Transverse colon (tissue), 4 donors: Measurements from ENCODE around the gene CLVS2. TPM values are rescaled to one million over a fixed set of nuclear protein-coding genes. Genes with fewer than 3 reads are reported as not detected.

Experiments
- DNase-seq: peaks from one replicate; pipeline ENCODE4 v3.0.0-alpha.2; 2019
- H3K27ac ChIP-seq, 4 donors: fragments of 200-600 bp; sonication (generic); 2 replicates each; pipeline ENCODE4 v1.5.1; 2016 to 2018; ENCODE audit warnings: inconsistent platforms in 4 of 4
- H3K27me3 ChIP-seq: fragments of 200-600 bp; sonication (generic); 2 replicates; pipeline ENCODE4 v1.5.1; 2017; ENCODE audit warnings: inconsistent platforms
- H3K36me3 ChIP-seq, 4 donors: fragments of 200-600 bp; sonication (generic); 2 replicates each; pipeline ENCODE4 v1.5.1; 2017 to 2019; ENCODE audit warnings: inconsistent platforms in 4 of 4
- H3K4me1 ChIP-seq, 4 donors: fragments of 200-600 bp; sonication (generic); 2 replicates each; pipeline ENCODE4 v1.5.1; 2017 to 2020; ENCODE audit warnings: inconsistent platforms in 4 of 4
- H3K4me3 ChIP-seq, 4 donors: fragments of 200-600 bp; sonication (generic); 1 replicate in 1 of 4; 2 replicates in 3 of 4; pipeline versions ENCODE4 v1.5.1 to v1.6.1; 2017 to 2019; ENCODE audit warnings: inconsistent platforms in 4 of 4
- H3K9me3 ChIP-seq, 2 donors: fragments of 200-600 bp; sonication (generic); 2 replicates each; pipeline ENCODE4 v1.5.1; 2017 to 2019; ENCODE audit warnings: inconsistent platforms in 2 of 2
- CTCF ChIP-seq, 5 experiments: fragments of 200-600 bp in 3 of 5; fragments of 450-650 bp in 2 of 5; sonication (generic) in 3 of 5; IDR thresholded peaks; 1 replicate in 2 of 5; 2 replicates in 3 of 5; pipeline ENCODE4 v1.5.1; 2016 to 2017; ENCODE audit warnings: antibody characterized with exemption in 5 of 5, inconsistent platforms in 3 of 5, mild to moderate bottlenecking in 2 of 5, moderate library complexity in 1 of 5
- EP300 ChIP-seq: sonication (generic); formaldehyde crosslinking; IDR thresholded peaks from one replicate; pipeline ENCODE4 v1.6.1; 2017; ENCODE audit warnings: antibody characterized with exemption, low read depth
- POLR2A ChIP-seq: fragments of 450-650 bp; IDR thresholded peaks from one replicate; pipeline ENCODE4 v1.6.1; 2016; ENCODE audit warnings: antibody characterized with exemption, mild to moderate bottlenecking, moderate library complexity
- POLR2AphosphoS5 ChIP-seq, 3 donors: sonication (generic); formaldehyde crosslinking; IDR thresholded peaks; one replicate each; pipeline ENCODE4 v1.6.1; 2016; ENCODE audit warnings: antibody characterized with exemption in 3 of 3
- WGBS, 2 donors: methylation state at CpG; one replicate each; pipeline ENCODE4 v1.1.5; 2018; ENCODE audit warnings: low coverage in 1 of 2; 5-methylcytosine and 5-hydroxymethylcytosine counted together
- in situ Hi-C, 4 donors: fragments of 200-750 bp; cut with MboI; loops; one replicate each; pipeline versions ENCODE4 v1.15.0 to v1.15.1; 2017; ENCODE audit warnings: low sequenced_read_pairs in 3 of 4, low pct_ligation_motif_present in 1 of 4, low pct_unique_long_range_greater_than_20kb in 1 of 4
- intact Hi-C: fragments of 100-400 bp; cut with DNase I; formaldehyde crosslinking; loops from one replicate; pipeline ENCODE4 v1.15.1; 2023; ENCODE audit warnings: low total_unique reads
- total RNA-seq, 4 donors: library from RNA; depleted of rRNA; stranded (reverse); fragments of >200 nt; gene quantifications; one replicate each; pipeline ENCODE4 v1.1.0, GENCODE V29; 2016

The CLVS2 gene
- total RNA-seq, 4 donors from 2014 or later: 0.32 to 0.41 TPM; not detected in 2

- no peaks in the 10 kb centered on the region for H3K4me1 ChIP-seq
- TF ChIP-seq POLR2A (no peak), POLR2AphosphoS5 (IDR thresholded peaks at IDR 0.05) (no peak), EP300 (no peak), CTCF (IDR thresholded peaks at IDR 0.05) (no peak)
- no peak for DNase-seq
- no peaks in the 10 kb centered on the region for H3K9me3 ChIP-seq
- WGBS, 2 donors: 33 to 52% methylated on average over 2 of the region's 2 CpGs
- H3K4me3 ChIP-seq: no peak overlapping the region
- H3K27me3 ChIP-seq: no peaks in the 10 kb centered on the region
- intact Hi-C loops: no loop called here
- in situ Hi-C loops: no loop called here
- H3K36me3 ChIP-seq: no peaks in the 10 kb centered on the region
- H3K27ac ChIP-seq: no peak overlapping the region
Observed at GRCh38 chr6:123118811-123119210, 122.8 kb downstream of the CLVS2 start.

Other genes with a start within 250 kb of the CLVS2 start
- gene FABP7, start 216.5 kb upstream of the CLVS2 start, total RNA-seq: under 1 TPM in 2 of 4 donors, not detected in 2; 0.48 to 0.55 TPM
- 100 to 1,000 TPM in 3 of 4 donors, 10 to 100 TPM in 1; 10.1 to 353 (median 172) TPM for gene SMPDL3A, start 207.0 kb upstream of the CLVS2 start, total RNA-seq